MM.1S (cell line): ENCODE data around the gene TNF.

Source experiments
- CTCF ChIP-seq: fragments of 300-600 bp; sonication (generic); IDR thresholded peaks from 2 replicates; pipeline ENCODE4 v1.5.1; 2016; ENCODE audit warnings: antibody characterized with exemption, low read length, mixed read lengths
- EZH2phosphoT487 ChIP-seq: fragments of 300-600 bp; sonication (generic); IDR thresholded peaks from 2 replicates; pipeline ENCODE4 v1.6.1; 2018; ENCODE audit warnings: antibody characterized with exemption, low read length

GRCh38 chr6:31540640-31541039, 34.7 kb upstream of the TNF start:
- TF ChIP-seq CTCF (no peak), EZH2phosphoT487 (no peak)
